Immature natural killer cell (primary cell): ENCODE data around the gene PSMA2. TPM values are rescaled to one million over a fixed set of nuclear protein-coding genes. Genes with fewer than 3 reads are reported as not detected.

Experiments used
- DNase-seq, 3 donors: peaks; one replicate each; pipeline ENCODE4 v3.0.0; 2022; ENCODE audit warnings: mixed read lengths in 1 of 3
- H3K27ac Mint-ChIP-seq, 6 donors: one replicate each; pipeline ENCODE4 v1.8.0; 2020; ENCODE audit warnings: mixed read lengths in 6 of 6, mild to moderate bottlenecking in 5 of 6, inconsistent platforms in 4 of 6, moderate library complexity in 3 of 6
- H3K27me3 Mint-ChIP-seq, 3 donors: one replicate each; pipeline ENCODE4 v1.8.0; 2020 to 2021; ENCODE audit warnings: low read depth in 3 of 3, mild to moderate bottlenecking in 3 of 3, mixed read lengths in 3 of 3, moderate library complexity in 3 of 3, inconsistent platforms in 1 of 3
- H3K36me3 Mint-ChIP-seq, 3 donors: one replicate each; pipeline ENCODE4 v1.8.0; 2020; ENCODE audit warnings: mixed read lengths in 3 of 3, inconsistent platforms in 2 of 3, mild to moderate bottlenecking in 2 of 3
- H3K4me1 Mint-ChIP-seq, 2 donors: one replicate each; pipeline ENCODE4 v1.8.0; 2020; ENCODE audit warnings: inconsistent platforms in 2 of 2, mild to moderate bottlenecking in 2 of 2, mixed read lengths in 2 of 2, moderate library complexity in 1 of 2
- H3K4me3 Mint-ChIP-seq, 5 donors: one replicate each; pipeline ENCODE4 v1.8.0; 2020; ENCODE audit warnings: mild to moderate bottlenecking in 5 of 5, mixed read lengths in 5 of 5, inconsistent platforms in 3 of 5, moderate library complexity in 3 of 5
- H3K9me3 Mint-ChIP-seq, 6 donors: one replicate each; pipeline ENCODE4 v1.8.0; 2020; ENCODE audit warnings: mild to moderate bottlenecking in 6 of 6, mixed read lengths in 6 of 6, inconsistent platforms in 4 of 6, moderate library complexity in 3 of 6
- polyA plus RNA-seq, 3 donors: library from polyadenylated mRNA; unstranded; fragments of 300-500 nt; fragmentation: Illumina TruSeq; gene quantifications; one replicate each; pipeline ENCODE4 v1.2.3, GENCODE V29; 2021

PSMA2 gene
- polyA plus RNA-seq = 100 to 1,000 TPM; 234 to 348 (median 278) TPM

DNA sequence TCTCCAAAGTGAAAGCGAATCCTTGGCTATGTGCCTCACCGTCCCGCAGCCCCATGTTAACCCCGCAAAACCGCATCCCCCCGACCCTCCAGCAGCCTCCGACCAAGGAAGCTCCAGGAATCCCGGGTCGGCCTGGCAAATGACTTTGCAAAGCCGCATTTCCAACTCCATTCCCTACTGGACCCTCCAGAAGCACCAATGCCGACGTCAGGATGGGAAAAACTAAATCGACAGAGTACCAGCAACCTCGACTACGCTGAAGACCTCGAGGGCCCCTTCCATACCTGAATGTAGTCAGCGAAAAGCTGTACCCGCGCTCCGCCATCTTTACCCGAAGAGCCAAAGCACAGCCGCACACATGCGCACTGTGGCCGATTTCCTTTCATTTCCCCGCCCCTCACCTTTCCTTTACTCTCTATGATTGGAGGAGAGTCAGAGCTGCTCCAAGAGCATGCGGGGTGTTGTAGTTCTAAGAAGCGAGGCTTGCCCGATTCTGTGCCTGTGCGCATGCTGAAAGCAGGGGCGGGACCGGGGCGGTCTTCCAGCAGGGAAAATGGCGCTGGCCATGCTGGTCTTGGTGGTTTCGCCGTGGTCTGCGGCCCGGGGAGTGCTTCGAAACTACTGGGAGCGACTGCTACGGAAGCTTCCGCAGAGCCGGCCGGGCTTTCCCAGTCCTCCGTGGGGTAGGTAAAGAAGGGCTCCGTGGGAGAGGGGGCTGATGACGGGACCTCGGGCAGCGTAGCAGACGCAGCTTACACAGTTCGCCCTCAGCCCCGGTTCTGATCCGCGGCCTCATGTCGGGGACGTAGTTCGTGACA lies at the start of gene PSMA2, which contains the start of gene MRPL32:
Gene PSMA2 (minus strand): TSS at position 341 of the 818 bp plus-strand sequence. CDS start 16 bp downstream, at position 325.
Gene MRPL32 (plus strand): TSS at position 543 of the 818 bp plus-strand sequence. CDS start 11 bp downstream, at position 554.
- H3K36me3 Mint-ChIP-seq = peaks cover under 1 to 14% (median 1%) of the 10 kb centered on the region in 3 donors
- peaks cover 59 to 73% of the 10 kb centered on the region in 2 donors for H3K4me1 Mint-ChIP-seq
- peak; percentile 95 to 96 (median 95) for DNase-seq
- no peaks in the 10 kb centered on the region for H3K9me3 Mint-ChIP-seq
- peak within 1 kb of the TSS; percentile 98 to 100 (median 99) for H3K4me3 Mint-ChIP-seq
- H3K27me3 Mint-ChIP-seq = peaks cover 9 to 16% (median 10%) of the 10 kb centered on the region in 3 donors
- peak within 1 kb of the TSS; percentile 96 to 99 (median 97) for H3K27ac Mint-ChIP-seq

DNA sequence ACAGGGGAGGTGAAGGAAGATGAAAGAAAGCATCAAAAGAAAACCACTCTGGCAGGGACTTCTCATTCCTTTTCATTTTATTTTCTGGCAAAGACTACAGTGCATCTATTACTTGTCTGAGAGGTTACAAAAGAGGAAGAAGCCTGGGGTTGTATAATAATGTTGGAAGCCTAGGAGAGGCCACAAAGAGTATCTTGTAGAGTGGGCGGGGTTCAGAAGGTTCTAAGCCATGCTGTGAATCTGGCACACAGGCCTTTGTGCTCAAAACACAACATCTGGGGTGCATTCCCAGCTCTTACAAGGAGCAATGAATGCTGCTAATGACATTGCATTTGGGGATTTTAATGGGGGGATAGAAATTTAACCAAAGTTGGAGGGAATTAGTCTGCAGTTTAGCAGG lies 49.6 kb upstream of the PSMA2 start:
- peaks cover 2 to 3% (median 2%) of the 10 kb centered on the region in 3 donors for H3K27me3 Mint-ChIP-seq
- peaks cover 0 to 4% (median 0%) of the 10 kb centered on the region in 3 donors for H3K36me3 Mint-ChIP-seq
- H3K9me3 Mint-ChIP-seq = peaks cover 0 to 4% (median 0%) of the 10 kb centered on the region in 6 donors
- H3K4me3 Mint-ChIP-seq = no peak overlapping the region
- H3K27ac Mint-ChIP-seq = no peak overlapping the region
- no peak for DNase-seq
- H3K4me1 Mint-ChIP-seq = no peaks in the 10 kb centered on the region

DNA sequence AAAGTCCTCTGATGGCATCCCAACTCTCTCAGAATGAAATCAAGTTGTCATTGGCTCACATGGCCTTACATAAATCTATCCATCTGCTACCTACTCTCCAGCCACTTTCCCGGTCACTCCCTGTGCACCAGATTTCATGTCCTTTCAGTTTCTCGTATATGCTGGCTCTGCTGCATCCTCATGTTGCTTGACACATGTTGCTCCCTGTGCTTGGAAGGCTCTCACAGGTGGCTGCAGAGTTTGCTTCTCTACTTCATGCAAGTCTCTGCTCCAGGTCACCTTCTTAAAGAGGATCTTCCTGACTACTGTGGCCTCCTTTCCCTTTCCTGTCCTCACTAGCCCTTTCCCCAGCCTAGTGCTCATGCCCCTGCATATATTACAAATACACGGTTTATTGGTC lies 48.5 kb upstream of the PSMA2 start:
- no peaks in the 10 kb centered on the region for H3K4me1 Mint-ChIP-seq
- peaks cover 2% of the 10 kb centered on the region in 3 donors for H3K27me3 Mint-ChIP-seq
- H3K4me3 Mint-ChIP-seq = no peak overlapping the region
- H3K9me3 Mint-ChIP-seq = peaks cover 0 to 2% (median 0%) of the 10 kb centered on the region in 6 donors
- H3K36me3 Mint-ChIP-seq = peaks cover 0 to 4% (median 0%) of the 10 kb centered on the region in 3 donors
- H3K27ac Mint-ChIP-seq = no peak overlapping the region
- no peak for DNase-seq

DNA sequence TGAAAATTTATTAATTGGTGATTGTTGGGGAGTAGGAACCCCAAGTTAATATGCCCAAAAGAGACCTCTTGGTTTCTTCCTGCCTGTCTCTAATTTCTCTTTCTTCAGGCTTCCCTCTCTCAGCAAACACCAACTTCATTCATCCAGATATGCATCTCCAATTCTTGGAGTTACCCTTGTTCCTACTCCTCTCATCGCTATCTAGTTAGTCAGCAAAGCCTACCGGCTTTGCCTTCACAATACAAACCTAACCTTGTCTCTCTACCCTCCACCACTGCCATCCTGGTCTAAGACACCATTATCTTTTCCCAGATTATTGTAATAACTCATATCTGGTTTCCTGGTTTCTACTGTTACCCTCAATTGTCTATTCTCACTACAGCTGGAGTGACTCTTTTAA lies 48.1 kb upstream of the PSMA2 start:
- Mint-ChIP-seq H3K4me1 (no peaks in the 10 kb centered on the region), H3K36me3 (peaks cover 0 to 4% (median 0%) of the 10 kb centered on the region in 3 donors), H3K4me3 (no peak overlapping the region), H3K27ac (no peak overlapping the region), H3K9me3 (peaks cover 0 to 2% (median 0%) of the 10 kb centered on the region in 6 donors), H3K27me3 (peaks cover 2% of the 10 kb centered on the region in 3 donors)
- DNase-seq = no peak

DNA sequence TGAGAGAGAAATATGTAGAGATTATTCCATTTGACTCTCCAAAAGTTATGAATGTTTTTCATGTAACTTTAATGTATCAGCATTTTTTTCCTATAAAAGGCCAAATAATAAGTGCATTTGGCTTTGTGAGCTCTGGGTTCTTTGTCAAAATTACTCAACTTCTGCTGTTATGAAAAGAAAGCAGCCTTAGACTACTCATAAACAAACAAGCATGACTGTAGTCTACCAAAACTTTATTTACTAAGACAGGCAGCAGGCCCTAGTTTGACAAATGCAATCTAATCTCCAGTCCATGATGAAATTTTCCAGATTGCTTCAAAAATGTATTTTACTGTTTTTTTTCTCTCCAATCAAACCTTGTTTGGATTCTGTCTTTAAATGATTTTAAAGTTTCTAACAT lies 46.5 kb upstream of the PSMA2 start:
- Mint-ChIP-seq H3K4me3 (no peak overlapping the region), H3K27me3 (peaks cover 2% of the 10 kb centered on the region in 3 donors), H3K27ac (no peak overlapping the region), H3K36me3 (no peaks in the 10 kb centered on the region), H3K4me1 (no peaks in the 10 kb centered on the region), H3K9me3 (peaks cover 0 to 2% (median 0%) of the 10 kb centered on the region in 6 donors)
- no peak for DNase-seq

DNA sequence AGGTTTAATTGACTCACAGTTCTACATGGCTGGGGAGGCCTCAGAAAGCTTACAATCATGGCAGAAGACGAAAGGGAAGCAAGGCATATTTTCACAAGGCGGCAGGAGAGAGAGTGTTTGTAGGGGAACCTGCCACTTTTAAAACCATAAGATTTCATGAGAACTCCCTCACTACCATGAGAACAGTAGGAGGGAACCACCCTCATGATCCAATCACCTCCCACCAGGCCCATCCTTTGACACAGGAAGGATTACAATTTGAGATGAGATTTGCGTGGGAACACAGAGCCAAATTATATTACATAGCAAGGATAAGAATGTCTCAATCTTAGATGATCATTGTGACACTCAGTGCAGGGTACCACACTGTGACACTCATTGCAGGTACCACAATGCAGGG lies 44.4 kb upstream of the PSMA2 start:
- Mint-ChIP-seq H3K36me3 (no peaks in the 10 kb centered on the region), H3K27ac (no peak overlapping the region), H3K4me3 (no peak overlapping the region), H3K9me3 (peaks cover 0 to 6% (median 0%) of the 10 kb centered on the region in 6 donors), H3K4me1 (no peaks in the 10 kb centered on the region), H3K27me3 (peaks cover 2% of the 10 kb centered on the region in 3 donors)
- DNase-seq = no peak

DNA sequence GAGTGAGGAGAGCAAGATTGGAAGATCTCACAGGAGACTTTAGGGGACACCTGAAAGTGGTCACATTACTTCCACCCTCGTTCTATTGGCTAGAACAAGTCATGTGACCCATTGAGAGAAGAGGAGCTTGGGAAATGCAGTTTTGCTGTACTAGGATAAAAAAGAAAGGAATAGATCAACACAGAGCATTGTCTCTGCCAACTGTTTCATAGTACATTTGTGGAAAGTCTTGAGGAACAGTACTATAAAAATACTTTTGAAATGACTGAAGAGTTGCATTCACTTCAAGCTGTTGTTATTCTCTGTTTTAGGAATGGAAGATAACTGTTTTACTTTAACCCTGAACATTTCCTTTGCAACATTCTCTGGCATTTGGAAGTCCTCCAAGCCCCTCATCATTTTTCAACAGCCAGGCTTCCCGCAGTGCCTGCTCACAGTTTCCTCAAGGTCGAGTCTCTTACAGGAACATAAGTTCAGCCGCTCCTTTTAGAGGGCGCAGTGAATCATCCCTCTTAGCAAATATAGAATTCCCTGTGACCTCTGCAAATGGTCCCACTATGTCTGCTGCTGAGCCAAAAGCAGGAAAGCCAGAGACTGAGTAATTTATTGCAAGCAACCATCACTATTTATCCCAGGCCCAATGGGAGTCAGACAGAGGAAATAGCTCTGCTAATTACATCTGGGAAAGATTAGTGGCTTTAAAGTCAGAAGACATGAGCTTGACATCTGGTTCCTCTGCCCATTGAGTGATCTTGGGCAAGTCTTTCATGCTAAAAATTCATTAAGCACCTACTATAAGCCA lies 40.9 kb upstream of the PSMA2 start:
- Mint-ChIP-seq H3K27me3 (peaks cover 0 to 4% (median 2%) of the 10 kb centered on the region in 3 donors), H3K4me3 (no peak overlapping the region), H3K27ac (no peak overlapping the region), H3K4me1 (no peaks in the 10 kb centered on the region), H3K9me3 (peaks cover 0 to 6% (median 0%) of the 10 kb centered on the region in 6 donors), H3K36me3 (no peaks in the 10 kb centered on the region)
- no peak for DNase-seq

DNA sequence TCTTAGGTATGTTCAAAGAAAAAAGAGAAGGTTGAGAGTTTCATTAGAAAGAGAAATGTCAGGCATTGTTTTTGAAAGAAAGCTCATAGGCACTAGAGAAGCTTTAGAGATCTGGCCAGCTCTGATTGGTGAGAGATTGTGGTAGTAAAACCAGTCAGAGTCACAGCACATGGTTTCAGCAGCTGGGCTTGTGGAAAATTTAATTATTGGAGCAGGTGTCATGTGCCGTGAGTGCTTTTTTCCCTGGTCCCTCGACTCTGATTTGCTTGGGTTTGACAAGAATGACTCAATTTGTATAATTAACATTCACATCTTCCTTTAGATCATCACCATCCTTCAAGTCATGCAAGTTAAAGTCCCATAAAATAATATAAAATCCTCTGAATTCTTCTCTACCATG lies 35.4 kb upstream of the PSMA2 start:
- Mint-ChIP-seq H3K9me3 (peaks cover 0 to 2% (median 0%) of the 10 kb centered on the region in 6 donors), H3K4me3 (no peak overlapping the region), H3K27me3 (peaks cover 0 to 12% (median 3%) of the 10 kb centered on the region in 3 donors), H3K27ac (no peak overlapping the region), H3K4me1 (no peaks in the 10 kb centered on the region), H3K36me3 (no peaks in the 10 kb centered on the region)
- no peak for DNase-seq

DNA sequence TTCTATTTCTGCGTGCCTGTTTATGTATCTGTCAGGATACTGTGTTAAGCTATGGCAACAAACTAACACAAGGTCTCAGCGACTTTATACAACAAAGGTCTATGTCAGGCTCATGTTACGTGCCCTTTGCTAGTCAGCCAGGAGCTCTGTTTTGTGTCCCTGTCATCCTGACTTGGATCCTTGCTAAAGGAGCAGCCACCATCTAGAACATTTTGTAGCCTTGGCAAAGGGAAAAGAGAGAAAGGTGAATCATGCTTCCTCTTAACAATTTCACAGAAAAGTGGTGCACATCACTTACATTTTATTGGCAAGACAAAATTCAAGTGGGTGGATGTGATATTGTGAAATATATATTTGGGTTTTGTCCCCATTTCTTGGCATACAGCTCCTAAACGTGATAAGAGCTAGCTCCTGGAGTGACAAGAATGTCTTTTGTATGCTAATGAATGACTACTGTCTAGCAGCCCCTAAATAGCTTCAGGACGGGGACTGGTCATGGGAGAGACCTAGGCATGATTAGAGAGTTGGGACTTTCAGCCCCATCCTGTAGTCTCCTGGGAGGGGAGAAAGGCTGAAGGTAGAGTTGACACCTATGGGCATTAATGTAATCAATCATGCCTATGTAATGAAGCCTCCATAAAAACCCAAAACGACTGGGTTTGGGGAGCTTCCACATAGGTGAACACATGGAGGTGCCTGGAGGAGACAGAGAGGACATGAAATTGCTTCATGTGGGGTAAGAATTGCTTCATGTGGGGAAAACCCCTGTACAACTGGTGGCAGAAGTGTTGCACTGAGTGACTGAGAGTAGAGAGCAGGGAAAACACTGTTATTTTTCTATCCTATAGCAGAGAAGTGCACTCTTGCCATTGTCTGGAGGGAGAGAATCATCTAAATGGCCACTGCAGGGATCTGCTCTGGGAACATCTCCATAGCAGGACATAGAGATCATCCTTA lies 33.2 kb upstream of the PSMA2 start:
- Mint-ChIP-seq H3K9me3 (no peaks in the 10 kb centered on the region), H3K27ac (no peak overlapping the region), H3K27me3 (peaks cover 0 to 18% (median 3%) of the 10 kb centered on the region in 3 donors), H3K4me3 (no peak overlapping the region), H3K4me1 (no peaks in the 10 kb centered on the region), H3K36me3 (no peaks in the 10 kb centered on the region)
- no peak for DNase-seq

DNA sequence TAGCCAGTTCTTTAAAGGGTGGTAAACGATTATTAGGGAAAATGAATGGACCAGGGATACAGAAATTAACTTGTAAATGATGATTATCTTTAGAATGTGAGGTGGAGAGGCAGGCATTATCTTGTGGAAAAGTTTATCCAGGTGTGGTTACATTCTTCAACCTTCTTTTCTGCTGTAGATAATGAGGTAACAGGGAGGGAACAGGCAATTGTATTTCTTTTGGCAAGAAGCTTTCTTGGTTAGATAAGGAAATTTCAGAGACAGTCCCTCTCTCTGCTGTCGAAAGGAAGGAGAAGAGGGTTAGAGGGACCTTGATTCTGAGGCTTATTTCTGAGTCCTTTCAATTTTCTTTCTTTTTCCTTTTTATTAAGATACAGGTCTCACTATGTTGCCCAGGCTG lies 32.3 kb upstream of the PSMA2 start:
- peaks cover 0 to 18% (median 3%) of the 10 kb centered on the region in 3 donors for H3K27me3 Mint-ChIP-seq
- no peak for DNase-seq
- no peaks in the 10 kb centered on the region for H3K36me3 Mint-ChIP-seq
- no peaks in the 10 kb centered on the region for H3K9me3 Mint-ChIP-seq
- no peaks in the 10 kb centered on the region for H3K4me1 Mint-ChIP-seq
- H3K4me3 Mint-ChIP-seq = no peak overlapping the region
- no peak overlapping the region for H3K27ac Mint-ChIP-seq

DNA sequence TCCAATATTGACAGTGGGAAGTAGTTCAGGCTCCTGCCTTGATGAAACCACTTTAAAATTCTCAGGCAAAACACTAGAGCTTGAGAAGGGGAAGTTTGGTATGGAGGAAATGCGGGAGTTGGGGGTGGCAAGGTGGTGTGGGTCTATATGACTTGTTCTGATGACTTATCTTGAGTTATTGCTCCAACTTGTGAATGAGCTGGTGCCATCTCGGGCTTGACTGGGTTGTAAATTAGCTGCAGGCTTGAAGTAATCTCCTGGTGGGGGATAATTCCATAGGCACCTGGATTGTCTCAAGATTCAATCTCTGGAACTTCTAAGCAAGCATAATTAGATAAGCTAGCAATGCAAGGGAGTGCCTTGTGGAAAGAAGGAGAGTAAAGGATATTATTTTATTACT lies 29.2 kb upstream of the PSMA2 start:
- no peak for DNase-seq
- H3K27me3 Mint-ChIP-seq = peaks cover 0 to 16% (median 4%) of the 10 kb centered on the region in 3 donors
- H3K9me3 Mint-ChIP-seq = peaks cover 0 to 4% (median 2%) of the 10 kb centered on the region in 6 donors
- H3K36me3 Mint-ChIP-seq = peaks cover 0 to 3% (median 0%) of the 10 kb centered on the region in 3 donors
- no peak overlapping the region for H3K27ac Mint-ChIP-seq
- no peak overlapping the region for H3K4me3 Mint-ChIP-seq
- no peaks in the 10 kb centered on the region for H3K4me1 Mint-ChIP-seq

DNA sequence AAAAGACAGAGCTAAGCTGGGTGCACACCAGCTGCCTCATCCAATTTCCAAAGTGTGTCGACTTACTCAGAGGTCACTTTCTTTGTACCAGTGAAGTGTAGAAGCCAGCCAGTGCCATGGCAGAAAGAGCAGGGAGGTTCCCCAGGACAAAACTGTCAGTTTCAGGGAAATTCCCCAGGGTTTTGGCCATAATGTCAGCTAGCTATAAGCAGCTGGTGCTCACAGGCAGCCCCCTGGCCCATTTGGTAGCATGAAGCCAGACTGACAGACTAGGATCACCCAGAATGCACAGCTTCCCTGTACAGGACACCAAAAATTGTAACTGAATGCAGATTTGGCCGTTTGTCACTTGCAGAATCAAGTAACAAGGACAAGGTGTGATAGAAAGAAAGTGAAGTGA lies 28.8 kb upstream of the PSMA2 start:
- Mint-ChIP-seq H3K36me3 (peaks cover 0 to 3% (median 0%) of the 10 kb centered on the region in 3 donors), H3K27me3 (peaks cover 0 to 16% (median 4%) of the 10 kb centered on the region in 3 donors), H3K9me3 (peaks cover 0 to 8% (median 2%) of the 10 kb centered on the region in 6 donors), H3K4me1 (no peaks in the 10 kb centered on the region), H3K4me3 (no peak overlapping the region), H3K27ac (no peak overlapping the region)
- no peak for DNase-seq

DNA sequence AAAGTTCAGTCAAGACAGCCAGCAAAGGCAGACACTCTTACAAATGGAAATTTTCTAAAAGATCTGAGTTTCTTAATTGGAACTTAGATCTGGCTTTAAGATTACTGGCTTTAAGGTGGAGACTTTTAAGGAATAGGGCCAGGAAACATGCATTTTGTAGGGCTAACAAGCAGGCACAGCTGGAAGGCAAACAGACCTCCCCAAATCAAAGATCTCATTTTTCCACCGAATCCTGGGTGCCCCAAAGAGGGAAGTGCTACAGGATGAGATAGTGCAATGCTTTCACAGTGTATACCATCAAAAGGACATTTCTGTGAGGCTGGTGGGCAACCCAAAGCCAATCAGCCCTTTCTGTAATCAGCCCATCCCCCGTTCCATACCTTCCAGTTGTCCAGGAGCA lies 27.6 kb upstream of the PSMA2 start:
- Mint-ChIP-seq H3K36me3 (peaks cover 0 to 4% (median 3%) of the 10 kb centered on the region in 3 donors), H3K9me3 (peaks cover 0 to 8% (median 2%) of the 10 kb centered on the region in 6 donors), H3K4me1 (no peaks in the 10 kb centered on the region), H3K4me3 (no peak overlapping the region), H3K27ac (no peak overlapping the region), H3K27me3 (peaks cover 0 to 16% (median 2%) of the 10 kb centered on the region in 3 donors)
- no peak for DNase-seq
